ENCODE data around the gene ZXDA.

- TF ChIP-seq CTCF (IDR thresholded peaks at IDR 0.05) (no peak), POLR2A (IDR thresholded peaks at IDR 0.05; ENCODE audit: low read depth) (no peak), EP300 (IDR thresholded peaks at IDR 0.05) (no peak), POLR2AphosphoS5 (IDR thresholded peaks at IDR 0.05) (no peak)
Measured at GRCh38 chrX:57952320-57952678, 42.0 kb upstream of the ZXDA start.
